HL-60 (cell line): ENCODE measurements around the gene SBNO2.
"Not testable (repeated sequence)": the region's sequence is repeated elsewhere in the genome, so short reads cannot be mapped to it uniquely, and the experiment has no call there.

Experiments
- DNase-seq, 2 experiments: peaks; one replicate each; pipeline ENCODE4 v3.0.0-alpha.2; 2010 to 2020; ENCODE audit warnings: low read depth in 1 of 2, low spot score in 1 of 2
- H3K27ac ChIP-seq: fragments of 250-450 bp; sonication (Bioruptor Pico); replicated peaks from 2 replicates; pipeline ENCODE4 v1.5.1; 2020; ENCODE audit warnings: mild to moderate bottlenecking, moderate library complexity
- H3K27me3 ChIP-seq: fragments of 250-450 bp; sonication (Bioruptor Pico); 2 replicates; pipeline ENCODE4 v1.5.1; 2021; ENCODE audit warnings: mild to moderate bottlenecking, moderate library complexity; ENCODE audit not compliant: insufficient read depth, poor library complexity, severe bottlenecking
- H3K4me3 ChIP-seq: replicated peaks from 2 replicates; pipeline ENCODE4 v1.5.1; 2011; ENCODE audit warnings: mild to moderate bottlenecking, control low read depth, low read length; ENCODE audit not compliant: insufficient read depth
- GABPA ChIP-seq: IDR thresholded peaks from 2 replicates; pipeline ENCODE4 v1.6.1; 2012; ENCODE audit warnings: low read depth
- POLR2AphosphoS5 ChIP-seq: IDR thresholded peaks from 2 replicates; pipeline ENCODE4 v1.6.1; 2012; ENCODE audit warnings: low read depth
- SPI1 ChIP-seq: IDR thresholded peaks from 2 replicates; pipeline ENCODE4 v1.6.1; 2012; ENCODE audit warnings: low read depth, mild to moderate bottlenecking, borderline replicate concordance
- TF ChIP-seq, protein P1 (sequence below): IDR thresholded peaks from one replicate; pipeline ENCODE4 v1.5.1; 2011; ENCODE audit warnings: low read length, control low read depth, inconsistent platforms; ENCODE audit not compliant: insufficient read depth
- TF ChIP-seq, protein P2 (sequence below): IDR thresholded peaks from 2 replicates; pipeline ENCODE4 v1.6.1; 2012; ENCODE audit warnings: low read depth; ENCODE audit not compliant: insufficient replicate concordance

The SBNO2 gene

GRCh38 chr19:1116726-1117581 is 57.1 kb downstream of the SBNO2 start:
- Histone ChIP-seq H3K27ac (no peak overlapping the region), H3K27me3 (no peaks in the 10 kb centered on the region), H3K4me3 (no peak overlapping the region)
- TF ChIP-seq SPI1 (no peak), POLR2AphosphoS5 (no peak; the same call in 1 of the 2 replicates)
- DNase-seq = no peak

- Histone ChIP-seq H3K4me3 (no peak overlapping the region), H3K27ac (no peak overlapping the region), H3K27me3 (no peaks in the 10 kb centered on the region)
- TF ChIP-seq, protein P1, sequence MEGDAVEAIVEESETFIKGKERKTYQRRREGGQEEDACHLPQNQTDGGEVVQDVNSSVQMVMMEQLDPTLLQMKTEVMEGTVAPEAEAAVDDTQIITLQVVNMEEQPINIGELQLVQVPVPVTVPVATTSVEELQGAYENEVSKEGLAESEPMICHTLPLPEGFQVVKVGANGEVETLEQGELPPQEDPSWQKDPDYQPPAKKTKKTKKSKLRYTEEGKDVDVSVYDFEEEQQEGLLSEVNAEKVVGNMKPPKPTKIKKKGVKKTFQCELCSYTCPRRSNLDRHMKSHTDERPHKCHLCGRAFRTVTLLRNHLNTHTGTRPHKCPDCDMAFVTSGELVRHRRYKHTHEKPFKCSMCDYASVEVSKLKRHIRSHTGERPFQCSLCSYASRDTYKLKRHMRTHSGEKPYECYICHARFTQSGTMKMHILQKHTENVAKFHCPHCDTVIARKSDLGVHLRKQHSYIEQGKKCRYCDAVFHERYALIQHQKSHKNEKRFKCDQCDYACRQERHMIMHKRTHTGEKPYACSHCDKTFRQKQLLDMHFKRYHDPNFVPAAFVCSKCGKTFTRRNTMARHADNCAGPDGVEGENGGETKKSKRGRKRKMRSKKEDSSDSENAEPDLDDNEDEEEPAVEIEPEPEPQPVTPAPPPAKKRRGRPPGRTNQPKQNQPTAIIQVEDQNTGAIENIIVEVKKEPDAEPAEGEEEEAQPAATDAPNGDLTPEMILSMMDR = no peak
- TF ChIP-seq POLR2AphosphoS5 (no peak), SPI1 (no peak), GABPA (no peak)
- TF ChIP-seq, protein P2, sequence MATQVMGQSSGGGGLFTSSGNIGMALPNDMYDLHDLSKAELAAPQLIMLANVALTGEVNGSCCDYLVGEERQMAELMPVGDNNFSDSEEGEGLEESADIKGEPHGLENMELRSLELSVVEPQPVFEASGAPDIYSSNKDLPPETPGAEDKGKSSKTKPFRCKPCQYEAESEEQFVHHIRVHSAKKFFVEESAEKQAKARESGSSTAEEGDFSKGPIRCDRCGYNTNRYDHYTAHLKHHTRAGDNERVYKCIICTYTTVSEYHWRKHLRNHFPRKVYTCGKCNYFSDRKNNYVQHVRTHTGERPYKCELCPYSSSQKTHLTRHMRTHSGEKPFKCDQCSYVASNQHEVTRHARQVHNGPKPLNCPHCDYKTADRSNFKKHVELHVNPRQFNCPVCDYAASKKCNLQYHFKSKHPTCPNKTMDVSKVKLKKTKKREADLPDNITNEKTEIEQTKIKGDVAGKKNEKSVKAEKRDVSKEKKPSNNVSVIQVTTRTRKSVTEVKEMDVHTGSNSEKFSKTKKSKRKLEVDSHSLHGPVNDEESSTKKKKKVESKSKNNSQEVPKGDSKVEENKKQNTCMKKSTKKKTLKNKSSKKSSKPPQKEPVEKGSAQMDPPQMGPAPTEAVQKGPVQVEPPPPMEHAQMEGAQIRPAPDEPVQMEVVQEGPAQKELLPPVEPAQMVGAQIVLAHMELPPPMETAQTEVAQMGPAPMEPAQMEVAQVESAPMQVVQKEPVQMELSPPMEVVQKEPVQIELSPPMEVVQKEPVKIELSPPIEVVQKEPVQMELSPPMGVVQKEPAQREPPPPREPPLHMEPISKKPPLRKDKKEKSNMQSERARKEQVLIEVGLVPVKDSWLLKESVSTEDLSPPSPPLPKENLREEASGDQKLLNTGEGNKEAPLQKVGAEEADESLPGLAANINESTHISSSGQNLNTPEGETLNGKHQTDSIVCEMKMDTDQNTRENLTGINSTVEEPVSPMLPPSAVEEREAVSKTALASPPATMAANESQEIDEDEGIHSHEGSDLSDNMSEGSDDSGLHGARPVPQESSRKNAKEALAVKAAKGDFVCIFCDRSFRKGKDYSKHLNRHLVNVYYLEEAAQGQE = no peak
- no peak for DNase-seq
These were observed 58.2 kb downstream of the SBNO2 start for GRCh38 chr19:1115646-1116420.

GRCh38 chr19:1114728-1115127 is 59.3 kb downstream of the SBNO2 start:
- not testable (repeated sequence) for H3K27ac ChIP-seq, H3K27me3 ChIP-seq, DNase-seq, H3K4me3 ChIP-seq

DNA sequence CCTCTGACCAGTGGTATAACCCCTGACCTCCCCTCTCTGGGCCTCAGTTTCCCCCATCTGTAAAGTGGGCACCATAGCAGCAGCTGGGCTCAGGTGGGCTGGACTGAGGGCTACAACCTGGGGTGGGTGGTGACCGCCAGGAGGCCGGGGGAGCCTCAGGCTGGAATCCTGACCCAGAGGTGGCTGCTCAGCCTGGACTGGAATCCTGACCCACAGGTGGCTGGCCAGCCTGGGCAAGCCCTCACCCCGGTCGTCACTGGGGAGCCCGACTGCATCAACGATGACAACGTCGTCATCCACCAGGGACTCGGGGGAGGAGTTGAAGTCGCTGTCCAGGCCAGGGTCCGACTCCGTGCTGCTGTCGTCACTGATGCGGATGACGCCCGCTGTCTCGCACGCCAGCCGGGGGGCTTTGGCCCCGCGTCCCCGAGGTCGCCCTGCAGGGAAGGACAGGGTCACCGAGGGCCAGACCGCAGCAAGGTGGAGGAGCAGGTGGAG is 60.0 kb downstream of the SBNO2 start:
- Histone ChIP-seq H3K27ac (no peak overlapping the region), H3K4me3 (no peak overlapping the region), H3K27me3 (no peaks in the 10 kb centered on the region)
- DNase-seq = no peak
- TF ChIP-seq, protein P1 = no peak
- TF ChIP-seq POLR2AphosphoS5 (no peak), GABPA (no peak), SPI1 (no peak)
- TF ChIP-seq, protein P2 = no peak
